ENCODE results near the gene PDE1C.

DNA sequence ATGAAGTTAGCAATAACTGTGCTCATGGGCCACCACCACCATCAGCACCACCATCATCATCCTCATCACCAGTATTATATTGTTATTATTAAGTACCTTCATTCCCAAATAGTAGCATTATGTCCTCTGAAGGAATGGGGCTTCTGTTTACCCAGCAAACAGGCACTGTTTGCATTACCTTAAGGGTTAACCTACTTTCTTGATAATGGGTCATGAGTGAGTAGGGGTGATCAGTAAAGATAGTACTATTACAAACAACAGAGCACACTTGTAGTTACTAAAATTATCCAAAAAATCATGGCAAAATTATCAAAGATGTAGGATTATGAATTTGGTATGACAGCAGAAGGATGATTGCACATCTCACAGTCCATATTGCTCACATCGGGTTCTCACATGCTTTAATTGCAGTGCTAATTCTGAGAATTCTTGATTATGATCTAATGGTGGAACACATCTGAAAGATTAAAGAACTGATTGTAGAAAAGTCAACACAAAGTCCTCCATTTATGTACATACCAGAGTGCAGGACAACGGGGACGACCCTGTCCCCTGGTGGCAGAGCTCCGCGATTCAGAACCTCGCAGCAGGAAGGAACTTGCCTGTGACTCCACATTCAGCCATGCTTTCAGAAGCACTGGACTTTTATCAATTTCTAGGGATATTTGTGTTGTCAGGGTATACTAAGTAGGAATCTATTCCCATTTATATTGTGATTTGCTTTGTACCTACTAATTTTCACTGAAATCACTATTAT is 31.0 kb downstream of the PDE1C start:
- TF ChIP-seq, protein P1, sequence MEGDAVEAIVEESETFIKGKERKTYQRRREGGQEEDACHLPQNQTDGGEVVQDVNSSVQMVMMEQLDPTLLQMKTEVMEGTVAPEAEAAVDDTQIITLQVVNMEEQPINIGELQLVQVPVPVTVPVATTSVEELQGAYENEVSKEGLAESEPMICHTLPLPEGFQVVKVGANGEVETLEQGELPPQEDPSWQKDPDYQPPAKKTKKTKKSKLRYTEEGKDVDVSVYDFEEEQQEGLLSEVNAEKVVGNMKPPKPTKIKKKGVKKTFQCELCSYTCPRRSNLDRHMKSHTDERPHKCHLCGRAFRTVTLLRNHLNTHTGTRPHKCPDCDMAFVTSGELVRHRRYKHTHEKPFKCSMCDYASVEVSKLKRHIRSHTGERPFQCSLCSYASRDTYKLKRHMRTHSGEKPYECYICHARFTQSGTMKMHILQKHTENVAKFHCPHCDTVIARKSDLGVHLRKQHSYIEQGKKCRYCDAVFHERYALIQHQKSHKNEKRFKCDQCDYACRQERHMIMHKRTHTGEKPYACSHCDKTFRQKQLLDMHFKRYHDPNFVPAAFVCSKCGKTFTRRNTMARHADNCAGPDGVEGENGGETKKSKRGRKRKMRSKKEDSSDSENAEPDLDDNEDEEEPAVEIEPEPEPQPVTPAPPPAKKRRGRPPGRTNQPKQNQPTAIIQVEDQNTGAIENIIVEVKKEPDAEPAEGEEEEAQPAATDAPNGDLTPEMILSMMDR (IDR thresholded peaks at IDR 0.05; ENCODE audit: low read depth, low read length): peak; percentile 8
- TF ChIP-seq, protein P2, sequence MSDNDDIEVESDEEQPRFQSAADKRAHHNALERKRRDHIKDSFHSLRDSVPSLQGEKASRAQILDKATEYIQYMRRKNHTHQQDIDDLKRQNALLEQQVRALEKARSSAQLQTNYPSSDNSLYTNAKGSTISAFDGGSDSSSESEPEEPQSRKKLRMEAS (IDR thresholded peaks at IDR 0.05; ENCODE audit: low read depth, low read length): no peak
- TF ChIP-seq POLR2A (IDR thresholded peaks at IDR 0.05; ENCODE audit: extremely low read depth, insufficient read length): no peak

All from NB4 (cell line).